PC-9 (cell line): ENCODE measurements around the gene FAM114A2.

Source experiments
- CTCF ChIP-seq: fragments of 200-600 bp; sonication (generic); conservative IDR thresholded peaks from 2 replicates; pipeline ENCODE4 v1.6.1; 2017; ENCODE audit warnings: mixed run types, antibody characterized with exemption, mild to moderate bottlenecking, moderate library complexity
- EZH2 ChIP-seq: fragments of 200-600 bp; sonication (generic); IDR thresholded peaks from 2 replicates; pipeline ENCODE4 v1.8.0; 2017; ENCODE audit warnings: antibody characterized with exemption, low read depth

- TF ChIP-seq CTCF (no peak), EZH2 (no peak)
Measured at GRCh38 chr5:153960269-153961215, 78.2 kb downstream of the FAM114A2 start.
